ENCODE results near the gene RSRP1. TPM values are rescaled to one million over a fixed set of nuclear protein-coding genes. Genes with fewer than 3 reads are reported as not detected.
"Not testable (repeated sequence)": the region's sequence is repeated elsewhere in the genome, so short reads cannot be mapped to it uniquely, and the experiment has no call there.

The RSRP1 gene
- total and polyA plus RNA-seq, 2 experiments from 2014 or later: 91.4 to 93.7 TPM

GRCh38 chr1:25290043-25290442 is 42.8 kb upstream of the RSRP1 start:
- TF ChIP-seq CTCF (conservative IDR thresholded peaks at IDR 0.05; ENCODE audit: low read depth in 2 of 2): peak; percentile 15 to 43; a peak in 3 of 4 replicates
- peak; percentile 93 for ATAC-seq
- not testable (repeated sequence) for H3K27me3 Mint-ChIP-seq (ENCODE audit: insufficient read depth, low read depth, poor library complexity); H3K4me1 ChIP-seq (ENCODE audit: insufficient read depth); H3K27ac Mint-ChIP-seq; H3K9me2 ChIP-seq (ENCODE audit: insufficient read depth); H3K4me2 ChIP-seq; H3K36me3 ChIP-seq (ENCODE audit: insufficient read depth); H3K36me3 Mint-ChIP-seq (ENCODE audit: low read depth); H3K9me3 Mint-ChIP-seq; H3K4me1 Mint-ChIP-seq; H3K79me2 ChIP-seq (replicated peaks; ENCODE audit: insufficient read depth); H2AFZ ChIP-seq; H3K4me3 ChIP-seq; H3F3A ChIP-seq (replicated peaks; ENCODE audit: low read depth); DNase-seq (ENCODE audit: low spot score); H3K27me3 ChIP-seq (ENCODE audit: insufficient read depth); H3K27ac ChIP-seq (ENCODE audit: low read depth); H3K4me3 Mint-ChIP-seq; H4K20me1 ChIP-seq (replicated peaks; ENCODE audit: insufficient read depth)

- not testable (repeated sequence) for H3K4me3 ChIP-seq; H4K20me1 ChIP-seq (replicated peaks; ENCODE audit: insufficient read depth); DNase-seq (ENCODE audit: low spot score); H3K36me3 Mint-ChIP-seq (ENCODE audit: low read depth); H3K9me3 Mint-ChIP-seq; ATAC-seq; H3K79me2 ChIP-seq (replicated peaks; ENCODE audit: insufficient read depth); H3K36me3 ChIP-seq (ENCODE audit: insufficient read depth); H3K4me1 Mint-ChIP-seq; H2AFZ ChIP-seq; H3K27me3 Mint-ChIP-seq (ENCODE audit: insufficient read depth, low read depth, poor library complexity); H3F3A ChIP-seq (replicated peaks; ENCODE audit: low read depth); H3K27ac ChIP-seq (ENCODE audit: low read depth); H3K9me2 ChIP-seq (ENCODE audit: insufficient read depth); H3K27ac Mint-ChIP-seq; H3K27me3 ChIP-seq (ENCODE audit: insufficient read depth); H3K4me1 ChIP-seq (ENCODE audit: insufficient read depth); H3K4me2 ChIP-seq; H3K4me3 Mint-ChIP-seq
These were observed 41.4 kb upstream of the RSRP1 start for GRCh38 chr1:25288573-25289101.

GRCh38 chr1:25287164-25287563 is 39.9 kb upstream of the RSRP1 start:
- ATAC-seq: peak; percentile 59; the same call in 2 of the 3 replicates
- not testable (repeated sequence) for H3K4me1 Mint-ChIP-seq; H3K27ac ChIP-seq (ENCODE audit: low read depth); H3K27ac Mint-ChIP-seq; H3K9me2 ChIP-seq (ENCODE audit: insufficient read depth); H3K36me3 ChIP-seq (ENCODE audit: insufficient read depth); H3K27me3 Mint-ChIP-seq (ENCODE audit: insufficient read depth, low read depth, poor library complexity); DNase-seq (ENCODE audit: low spot score); H2AFZ ChIP-seq; H3K4me2 ChIP-seq; H4K20me1 ChIP-seq (replicated peaks; ENCODE audit: insufficient read depth); H3F3A ChIP-seq (replicated peaks; ENCODE audit: low read depth); H3K4me3 Mint-ChIP-seq; H3K79me2 ChIP-seq (replicated peaks; ENCODE audit: insufficient read depth); H3K4me1 ChIP-seq (ENCODE audit: insufficient read depth); H3K4me3 ChIP-seq; H3K9me3 Mint-ChIP-seq; H3K27me3 ChIP-seq (ENCODE audit: insufficient read depth); H3K36me3 Mint-ChIP-seq (ENCODE audit: low read depth)

- not testable (repeated sequence) for H3K9me3 Mint-ChIP-seq; H3K4me3 Mint-ChIP-seq; H3K36me3 Mint-ChIP-seq (ENCODE audit: low read depth)
These were observed 38.6 kb upstream of the RSRP1 start for GRCh38 chr1:25285862-25286261.

GRCh38 chr1:25279693-25280111 is 32.4 kb upstream of the RSRP1 start:
- not testable (repeated sequence) for H3K36me3 Mint-ChIP-seq (ENCODE audit: low read depth); H3K27ac Mint-ChIP-seq; H3K4me3 Mint-ChIP-seq

More at GRCh38 chr1:25285862-25286261, 38.6 kb upstream of the RSRP1 start:
- H3K27me3 Mint-ChIP-seq (ENCODE audit: insufficient read depth, low read depth, poor library complexity); H3K4me1 Mint-ChIP-seq; H3K27ac Mint-ChIP-seq; H3F3A ChIP-seq (replicated peaks; ENCODE audit: low read depth); H3K4me3 ChIP-seq; H3K4me2 ChIP-seq; H3K4me1 ChIP-seq (ENCODE audit: insufficient read depth); H2AFZ ChIP-seq; DNase-seq (ENCODE audit: low spot score); H3K27ac ChIP-seq (ENCODE audit: low read depth); H3K27me3 ChIP-seq (ENCODE audit: insufficient read depth); H3K9me2 ChIP-seq (ENCODE audit: insufficient read depth); H3K79me2 ChIP-seq (replicated peaks; ENCODE audit: insufficient read depth); H4K20me1 ChIP-seq (replicated peaks; ENCODE audit: insufficient read depth); ATAC-seq; H3K36me3 ChIP-seq (ENCODE audit: insufficient read depth): not testable (repeated sequence)

GRCh38 chr1:25278790-25279189 is 31.5 kb upstream of the RSRP1 start:
- not testable (repeated sequence) for H3F3A ChIP-seq (replicated peaks; ENCODE audit: low read depth); H3K27ac Mint-ChIP-seq; H4K20me1 ChIP-seq (replicated peaks; ENCODE audit: insufficient read depth); H3K4me1 Mint-ChIP-seq; H3K4me2 ChIP-seq; H3K27me3 ChIP-seq (ENCODE audit: insufficient read depth); H3K27ac ChIP-seq (ENCODE audit: low read depth); H3K4me3 ChIP-seq; H3K79me2 ChIP-seq (replicated peaks; ENCODE audit: insufficient read depth); H3K27me3 Mint-ChIP-seq (ENCODE audit: insufficient read depth, low read depth, poor library complexity); DNase-seq (ENCODE audit: low spot score); H3K36me3 Mint-ChIP-seq (ENCODE audit: low read depth); H3K4me3 Mint-ChIP-seq; H2AFZ ChIP-seq; H3K36me3 ChIP-seq (ENCODE audit: insufficient read depth); H3K4me1 ChIP-seq (ENCODE audit: insufficient read depth); H3K9me3 Mint-ChIP-seq; H3K9me2 ChIP-seq (ENCODE audit: insufficient read depth)
- ATAC-seq: peak; percentile 35; the same call in 1 of the 3 replicates

More at GRCh38 chr1:25279693-25280111, 32.4 kb upstream of the RSRP1 start:
- not testable (repeated sequence) for H3K27me3 ChIP-seq (ENCODE audit: insufficient read depth); H3K4me1 Mint-ChIP-seq; H3K27ac ChIP-seq (ENCODE audit: low read depth); H3K4me1 ChIP-seq (ENCODE audit: insufficient read depth); H3K36me3 ChIP-seq (ENCODE audit: insufficient read depth); H3K4me3 ChIP-seq; H4K20me1 ChIP-seq (replicated peaks; ENCODE audit: insufficient read depth); H3K4me2 ChIP-seq; H3K27me3 Mint-ChIP-seq (ENCODE audit: insufficient read depth, low read depth, poor library complexity); DNase-seq (ENCODE audit: low spot score); H3K9me3 Mint-ChIP-seq; H3K9me2 ChIP-seq (ENCODE audit: insufficient read depth); ATAC-seq; H3K79me2 ChIP-seq (replicated peaks; ENCODE audit: insufficient read depth); H2AFZ ChIP-seq; H3F3A ChIP-seq (replicated peaks; ENCODE audit: low read depth)
